ENCODE results near the gene KLF11. TPM values are rescaled to one million over a fixed set of nuclear protein-coding genes. Genes with fewer than 3 reads are reported as not detected.

KLF11 gene
- total RNA-seq, 6 donors from 2014 or later: 14.3 to 38.7 (median 23.4) TPM

- H3K4me3 ChIP-seq: no peak overlapping the region
- H3K27ac ChIP-seq: no peak overlapping the region
- no peaks in the 10 kb centered on the region for H3K36me3 ChIP-seq
- ATAC-seq (ENCODE audit: low FRiP score in 2 of 2) (no peak), DNase-seq (no peak)
- no peak for TF ChIP-seq CTCF (IDR thresholded peaks at IDR 0.05)
- no peak for TF ChIP-seq POLR2AphosphoS5 (IDR thresholded peaks at IDR 0.05)
- no peak for TF ChIP-seq EP300 (IDR thresholded peaks at IDR 0.05)
- no peak for TF ChIP-seq POLR2A (IDR thresholded peaks at IDR 0.05)
- peaks cover 0 to 20% (median 10%) of the 10 kb centered on the region in 4 donors for H3K27me3 ChIP-seq
- H3K9me3 ChIP-seq: no peaks in the 10 kb centered on the region
- H3K4me1 ChIP-seq: peaks cover 11 to 22% (median 21%) of the 10 kb centered on the region in 4 donors
- WGBS, 2 donors: 73 to 79% methylated on average over 13 of the region's 13 CpGs
Measured at GRCh38 chr2:10083692-10084211, 40.4 kb downstream of the KLF11 start.

- WGBS, 2 donors: 79 to 80% methylated on average over 12 of the region's 12 CpGs
- Histone ChIP-seq H3K4me1 (peaks cover 11 to 17% (median 15%) of the 10 kb centered on the region in 4 donors), H3K27ac (no peak overlapping the region), H3K4me3 (no peak overlapping the region), H3K9me3 (no peaks in the 10 kb centered on the region), H3K27me3 (peaks cover 0 to 15% (median 9%) of the 10 kb centered on the region in 4 donors), H3K36me3 (no peaks in the 10 kb centered on the region)
- no peak for TF ChIP-seq POLR2AphosphoS5 (IDR thresholded peaks at IDR 0.05)
- no peak for TF ChIP-seq CTCF (IDR thresholded peaks at IDR 0.05)
- TF ChIP-seq EP300 (IDR thresholded peaks at IDR 0.05): no peak
- TF ChIP-seq POLR2A (IDR thresholded peaks at IDR 0.05): no peak
- no peak for ATAC-seq (ENCODE audit: low FRiP score in 2 of 2)
- DNase-seq: no peak
Measured at GRCh38 chr2:10084223-10084865, 41.0 kb downstream of the KLF11 start.

- Histone ChIP-seq H3K36me3 (no peaks in the 10 kb centered on the region), H3K4me1 (peaks cover 9 to 11% (median 10%) of the 10 kb centered on the region in 4 donors), H3K27me3 (peaks cover 0 to 9% (median 5%) of the 10 kb centered on the region in 4 donors), H3K27ac (no peak overlapping the region), H3K9me3 (no peaks in the 10 kb centered on the region), H3K4me3 (no peak overlapping the region)
- TF ChIP-seq POLR2A (IDR thresholded peaks at IDR 0.05): no peak
- 66 to 67% methylated on average over 6 of the region's 6 CpGs for WGBS, 2 donors
- DNase-seq (no peak), ATAC-seq (ENCODE audit: low FRiP score in 2 of 2) (no peak)
Measured at GRCh38 chr2:10085043-10085667, 41.8 kb downstream of the KLF11 start.

- TF ChIP-seq EP300 (IDR thresholded peaks at IDR 0.05) (no peak), POLR2AphosphoS5 (IDR thresholded peaks at IDR 0.05) (no peak), CTCF (IDR thresholded peaks at IDR 0.05) (no peak), POLR2A (IDR thresholded peaks at IDR 0.05) (no peak)
- DNase-seq (no peak), ATAC-seq (ENCODE audit: low FRiP score in 2 of 2) (no peak)
- Histone ChIP-seq H3K9me3 (no peaks in the 10 kb centered on the region), H3K27me3 (peaks cover 0 to 4% (median under 1%) of the 10 kb centered on the region in 4 donors), H3K36me3 (no peaks in the 10 kb centered on the region), H3K4me1 (peaks cover 4 to 7% (median 5%) of the 10 kb centered on the region in 4 donors), H3K27ac (no peak overlapping the region), H3K4me3 (no peak overlapping the region)
- WGBS, 2 donors: 81 to 93% methylated on average over 11 of the region's 11 CpGs
Measured at GRCh38 chr2:10085668-10086059, 42.3 kb downstream of the KLF11 start.

GRCh38 chr2:10086950-10087349 is 43.6 kb downstream of the KLF11 start:
- no peak for TF ChIP-seq POLR2A (IDR thresholded peaks at IDR 0.05)
- no peak for TF ChIP-seq POLR2AphosphoS5 (IDR thresholded peaks at IDR 0.05)
- TF ChIP-seq EP300 (IDR thresholded peaks at IDR 0.05): no peak
- no peak for TF ChIP-seq CTCF (IDR thresholded peaks at IDR 0.05)
- WGBS, 2 donors: 56 to 59% methylated on average over 4 of the region's 4 CpGs

More at GRCh38 chr2:10086950-10087349, 43.6 kb downstream of the KLF11 start:
- no peak overlapping the region for H3K4me3 ChIP-seq
- peaks cover 0 to 6% (median 3%) of the 10 kb centered on the region in 4 donors for H3K27me3 ChIP-seq
- H3K4me1 ChIP-seq: peaks cover 6 to 9% (median 7%) of the 10 kb centered on the region in 4 donors
- H3K9me3 ChIP-seq: no peaks in the 10 kb centered on the region
- DNase-seq (no peak), ATAC-seq (ENCODE audit: low FRiP score in 2 of 2) (no peak)
- no peaks in the 10 kb centered on the region for H3K36me3 ChIP-seq
- H3K27ac ChIP-seq: no peak overlapping the region

All from upper lobe of left lung (tissue), 6 donors.